NCI-H748 (cell line): Measurements from ENCODE around the gene DOCK10.
"Not testable (repeated sequence)": the region's sequence is repeated elsewhere in the genome, so short reads cannot be mapped to it uniquely, and the experiment has no call there.

Source experiments
- DNase-seq: peaks from one replicate; lab custom pipeline; 2025; ENCODE audit not compliant: unreplicated experiment; lab: John Stamatoyannopoulos, UW

Gene DOCK10

GRCh38 chr2:225041851-225042799 lies at the start of gene DOCK10:
TSS of gene DOCK10 (minus strand) at chr2:225042468. CDS start at chr2:225042374, 94 bp downstream.
- DNase-seq: peak; percentile 66

- no peak for DNase-seq
Measured at GRCh38 chr2:225091336-225091735, 49.1 kb upstream of the DOCK10 start.

- DNase-seq: peak; percentile 17
Measured at GRCh38 chr2:225090746-225091145, 48.5 kb upstream of the DOCK10 start.

GRCh38 chr2:225086915-225087314 lies 44.6 kb upstream of the DOCK10 start:
- no peak for DNase-seq

GRCh38 chr2:225086439-225086838 lies 44.2 kb upstream of the DOCK10 start:
- no peak for DNase-seq

- no peak for DNase-seq
Measured at GRCh38 chr2:225083276-225083675, 41.0 kb upstream of the DOCK10 start.

GRCh38 chr2:225076125-225076524 lies 33.9 kb upstream of the DOCK10 start:
- no peak for DNase-seq

GRCh38 chr2:225074919-225075681 lies 32.8 kb upstream of the DOCK10 start:
- peak; percentile 5 for DNase-seq

- no peak for DNase-seq
Measured at GRCh38 chr2:225074366-225074765, 32.1 kb upstream of the DOCK10 start.

- no peak for DNase-seq
Measured at GRCh38 chr2:225073198-225073597, 30.9 kb upstream of the DOCK10 start.

- no peak for DNase-seq
Measured at GRCh38 chr2:225072444-225072843, 30.2 kb upstream of the DOCK10 start.

- no peak for DNase-seq
Measured at GRCh38 chr2:225070811-225071210, 28.5 kb upstream of the DOCK10 start.

- no peak for DNase-seq
Measured at GRCh38 chr2:225069966-225070365, 27.7 kb upstream of the DOCK10 start.

GRCh38 chr2:225069477-225069876 lies 27.2 kb upstream of the DOCK10 start:
- DNase-seq: no peak

- no peak for DNase-seq
Measured at GRCh38 chr2:225065882-225066281, 23.6 kb upstream of the DOCK10 start.

GRCh38 chr2:225064928-225065327 lies 22.7 kb upstream of the DOCK10 start:
- DNase-seq: no peak

GRCh38 chr2:225064362-225064761 lies 22.1 kb upstream of the DOCK10 start:
- no peak for DNase-seq

- no peak for DNase-seq
Measured at GRCh38 chr2:225056330-225057073, 14.2 kb upstream of the DOCK10 start.

GRCh38 chr2:225055714-225056113 lies 13.4 kb upstream of the DOCK10 start:
- no peak for DNase-seq

- no peak for DNase-seq
Measured at GRCh38 chr2:225052703-225053102, 10.4 kb upstream of the DOCK10 start.

GRCh38 chr2:225047502-225047901 lies 5.2 kb upstream of the DOCK10 start:
- DNase-seq: not testable (repeated sequence)
